IMR-90 (cell line): Measurements from ENCODE around the gene TSPAN16.

Experiments
- CEBPB ChIP-seq: IDR thresholded peaks from 2 replicates; pipeline ENCODE4 v1.6.1; 2012; ENCODE audit warnings: low read depth, low read length, improper control_type of control experiment
- FOS ChIP-seq: fragments of 150-350 bp; IDR thresholded peaks from 2 replicates; pipeline ENCODE4 v1.6.1; 2016; ENCODE audit warnings: low read depth, low read length
- POLR2A ChIP-seq: IDR thresholded peaks from 2 replicates; pipeline ENCODE4 v1.6.1; 2012; ENCODE audit warnings: mild to moderate bottlenecking, low read depth, low read length
- RAD21 ChIP-seq: IDR thresholded peaks from 2 replicates; pipeline ENCODE4 v1.6.1; 2012; ENCODE audit warnings: low read length, improper control_type of control experiment
- TF ChIP-seq, protein P1 (sequence below): conservative IDR thresholded peaks from 2 replicates; pipeline ENCODE4 v1.5.1; 2012; ENCODE audit warnings: mild to moderate bottlenecking, low read depth, low read length, improper control_type of control experiment
- TF ChIP-seq, protein P2 (sequence below): fragments of 150-350 bp; IDR thresholded peaks from 2 replicates; pipeline ENCODE4 v1.6.1; 2017; ENCODE audit warnings: mild to moderate bottlenecking, antibody characterized with exemption, low read length, low read depth

DNA sequence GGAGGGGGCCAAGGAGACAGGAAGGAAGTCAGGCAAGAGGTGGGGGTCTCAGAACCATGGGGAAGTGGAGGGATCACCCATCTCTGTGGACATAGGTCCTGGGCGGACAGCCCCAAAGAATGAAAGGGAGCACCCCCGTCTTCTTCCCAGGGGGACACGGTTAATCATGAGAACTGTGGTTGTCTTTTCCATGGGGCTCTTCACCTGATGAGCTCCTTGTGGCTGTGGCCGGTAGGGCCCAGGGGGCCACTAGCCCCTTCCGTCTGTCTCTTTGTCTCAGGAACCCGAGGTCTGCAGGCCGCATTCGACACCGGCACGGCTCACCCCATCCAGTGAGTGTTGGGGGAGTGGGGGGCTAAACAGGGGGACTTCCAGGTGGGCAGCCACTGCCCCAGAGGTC is 67.9 kb downstream of the TSPAN16 start:
- TF ChIP-seq, protein P1, sequence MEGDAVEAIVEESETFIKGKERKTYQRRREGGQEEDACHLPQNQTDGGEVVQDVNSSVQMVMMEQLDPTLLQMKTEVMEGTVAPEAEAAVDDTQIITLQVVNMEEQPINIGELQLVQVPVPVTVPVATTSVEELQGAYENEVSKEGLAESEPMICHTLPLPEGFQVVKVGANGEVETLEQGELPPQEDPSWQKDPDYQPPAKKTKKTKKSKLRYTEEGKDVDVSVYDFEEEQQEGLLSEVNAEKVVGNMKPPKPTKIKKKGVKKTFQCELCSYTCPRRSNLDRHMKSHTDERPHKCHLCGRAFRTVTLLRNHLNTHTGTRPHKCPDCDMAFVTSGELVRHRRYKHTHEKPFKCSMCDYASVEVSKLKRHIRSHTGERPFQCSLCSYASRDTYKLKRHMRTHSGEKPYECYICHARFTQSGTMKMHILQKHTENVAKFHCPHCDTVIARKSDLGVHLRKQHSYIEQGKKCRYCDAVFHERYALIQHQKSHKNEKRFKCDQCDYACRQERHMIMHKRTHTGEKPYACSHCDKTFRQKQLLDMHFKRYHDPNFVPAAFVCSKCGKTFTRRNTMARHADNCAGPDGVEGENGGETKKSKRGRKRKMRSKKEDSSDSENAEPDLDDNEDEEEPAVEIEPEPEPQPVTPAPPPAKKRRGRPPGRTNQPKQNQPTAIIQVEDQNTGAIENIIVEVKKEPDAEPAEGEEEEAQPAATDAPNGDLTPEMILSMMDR = no peak
- TF ChIP-seq POLR2A = no peak
- TF ChIP-seq, protein P2, sequence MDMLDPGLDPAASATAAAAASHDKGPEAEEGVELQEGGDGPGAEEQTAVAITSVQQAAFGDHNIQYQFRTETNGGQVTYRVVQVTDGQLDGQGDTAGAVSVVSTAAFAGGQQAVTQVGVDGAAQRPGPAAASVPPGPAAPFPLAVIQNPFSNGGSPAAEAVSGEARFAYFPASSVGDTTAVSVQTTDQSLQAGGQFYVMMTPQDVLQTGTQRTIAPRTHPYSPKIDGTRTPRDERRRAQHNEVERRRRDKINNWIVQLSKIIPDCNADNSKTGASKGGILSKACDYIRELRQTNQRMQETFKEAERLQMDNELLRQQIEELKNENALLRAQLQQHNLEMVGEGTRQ = no peak
- no peak for TF ChIP-seq CEBPB
- no peak for TF ChIP-seq RAD21
- TF ChIP-seq FOS = no peak
